Measurements from ENCODE around the gene B3GNT5.

The B3GNT5 gene

DNA sequence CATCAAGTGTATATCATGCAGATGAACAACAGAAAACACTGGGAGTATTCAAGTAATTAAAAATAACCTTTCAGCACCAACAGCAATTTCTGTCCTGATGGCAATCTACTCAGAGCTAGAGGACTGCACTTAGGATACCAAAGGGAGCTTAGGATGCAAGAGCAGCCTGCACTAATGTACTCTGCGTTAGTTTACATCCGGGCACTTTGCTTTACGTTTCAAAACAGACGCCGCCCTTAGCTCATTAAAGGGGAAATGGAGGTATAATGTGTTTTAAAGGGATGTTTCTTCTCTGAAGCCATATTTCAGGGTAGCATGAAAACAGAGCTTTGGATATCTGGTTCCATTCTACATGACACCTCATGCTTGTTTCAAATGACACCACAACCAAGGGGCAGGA is 14.0 kb upstream of the B3GNT5 start:
- Histone ChIP-seq H3K27me3 (ENCODE audit: control insufficient read depth, insufficient read depth, low read length) (no peaks in the 10 kb centered on the region), H3K4me1 (ENCODE audit: control insufficient read depth, insufficient read depth, low read length) (peaks cover under 1% of the 10 kb centered on the region), H3K9ac (ENCODE audit: low read length) (no peak overlapping the region), H3K36me3 (ENCODE audit: control insufficient read depth, insufficient read depth, low read length) (no peaks in the 10 kb centered on the region), H3K9me3 (ENCODE audit: control insufficient read depth, low read length) (no peaks in the 10 kb centered on the region), H3K4me3 (ENCODE audit: low read length) (no peak overlapping the region)

DNA sequence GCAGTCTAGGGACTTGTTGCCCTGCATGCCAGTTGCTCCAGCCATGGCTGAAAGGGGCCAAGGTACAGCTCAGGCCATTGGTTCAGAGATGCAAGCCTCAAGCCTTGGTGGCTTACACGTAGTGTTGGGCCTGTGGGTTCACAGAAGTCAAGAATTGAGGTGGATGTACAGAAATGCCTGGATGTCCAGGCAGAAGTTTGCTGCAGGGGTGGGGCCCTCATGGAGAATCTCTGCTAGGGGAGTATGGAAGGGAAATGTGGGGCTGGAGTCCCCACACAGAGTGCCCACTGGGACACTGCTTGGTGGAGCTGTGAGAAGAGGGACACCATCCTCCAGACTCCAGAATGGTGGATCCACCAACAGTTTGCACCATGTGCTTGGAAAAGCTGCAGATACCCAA is 10.6 kb upstream of the B3GNT5 start:
- H3K27me3 ChIP-seq (ENCODE audit: control insufficient read depth, insufficient read depth, low read length), result no peaks in the 10 kb centered on the region
- no peaks in the 10 kb centered on the region for H3K9me3 ChIP-seq (ENCODE audit: control insufficient read depth, low read length)
- no peak overlapping the region for H3K9ac ChIP-seq (ENCODE audit: low read length)
- H3K4me1 ChIP-seq (ENCODE audit: control insufficient read depth, insufficient read depth, low read length), result peaks cover 16% of the 10 kb centered on the region
- H3K36me3 ChIP-seq (ENCODE audit: control insufficient read depth, insufficient read depth, low read length), result no peaks in the 10 kb centered on the region
- no peak overlapping the region for H3K4me3 ChIP-seq (ENCODE audit: low read length)

DNA sequence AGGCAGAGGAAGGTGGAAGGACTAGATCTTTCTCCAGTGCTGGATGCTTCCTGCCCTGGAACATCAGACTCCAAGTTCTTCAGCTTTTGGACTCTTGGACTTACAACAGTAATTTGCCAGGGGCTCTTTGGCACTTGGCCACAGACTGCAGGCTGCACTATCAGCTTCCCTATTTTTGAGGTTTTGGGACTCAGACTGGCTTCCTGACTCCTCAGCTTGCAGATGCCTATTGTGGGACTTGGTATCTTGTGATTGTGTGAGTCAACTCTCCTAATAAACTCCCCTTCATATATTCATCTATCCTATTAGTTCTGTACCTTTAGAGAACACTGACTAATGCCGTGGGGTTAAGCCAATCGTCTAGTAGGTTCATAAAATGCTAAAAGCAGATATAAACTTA is 8.8 kb upstream of the B3GNT5 start:
- Histone ChIP-seq H3K27me3 (ENCODE audit: control insufficient read depth, insufficient read depth, low read length) (no peaks in the 10 kb centered on the region), H3K36me3 (ENCODE audit: control insufficient read depth, insufficient read depth, low read length) (no peaks in the 10 kb centered on the region), H3K9ac (ENCODE audit: low read length) (no peak overlapping the region), H3K9me3 (ENCODE audit: control insufficient read depth, low read length) (no peaks in the 10 kb centered on the region), H3K4me1 (ENCODE audit: control insufficient read depth, insufficient read depth, low read length) (peaks cover 16% of the 10 kb centered on the region), H3K4me3 (ENCODE audit: low read length) (no peak overlapping the region)

DNA sequence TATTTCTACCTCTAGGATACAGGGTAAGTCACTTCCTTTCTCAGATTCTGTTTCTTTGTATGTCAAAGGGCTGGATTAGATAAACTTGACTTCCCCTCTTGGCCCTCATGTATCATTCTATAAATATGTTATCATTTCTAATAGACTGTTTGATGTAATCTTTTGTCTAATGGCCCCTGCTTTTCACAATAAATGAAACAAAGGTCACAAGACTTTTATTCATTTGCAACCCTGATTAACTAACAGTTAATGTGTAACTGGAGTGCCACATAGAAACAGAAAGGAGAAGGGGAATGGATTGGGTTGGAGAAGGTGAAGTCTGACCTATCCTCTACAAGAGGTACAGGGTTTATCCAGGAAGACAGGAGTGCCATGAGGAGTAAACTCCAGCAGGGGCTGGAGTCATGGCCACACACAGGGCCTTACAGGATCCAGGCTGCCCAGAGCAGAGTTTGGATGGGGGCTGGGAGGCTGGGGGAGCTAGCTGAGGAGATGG is 8.0 kb upstream of the B3GNT5 start:
- H3K4me1 ChIP-seq (ENCODE audit: control insufficient read depth, insufficient read depth, low read length), result peaks cover 16% of the 10 kb centered on the region
- H3K27me3 ChIP-seq (ENCODE audit: control insufficient read depth, insufficient read depth, low read length), result no peaks in the 10 kb centered on the region
- H3K36me3 ChIP-seq (ENCODE audit: control insufficient read depth, insufficient read depth, low read length), result no peaks in the 10 kb centered on the region
- no peaks in the 10 kb centered on the region for H3K9me3 ChIP-seq (ENCODE audit: control insufficient read depth, low read length)
- no peak overlapping the region for H3K4me3 ChIP-seq (ENCODE audit: low read length)
- peak overlapping the region; percentile 26 for H3K9ac ChIP-seq (ENCODE audit: low read length)

DNA sequence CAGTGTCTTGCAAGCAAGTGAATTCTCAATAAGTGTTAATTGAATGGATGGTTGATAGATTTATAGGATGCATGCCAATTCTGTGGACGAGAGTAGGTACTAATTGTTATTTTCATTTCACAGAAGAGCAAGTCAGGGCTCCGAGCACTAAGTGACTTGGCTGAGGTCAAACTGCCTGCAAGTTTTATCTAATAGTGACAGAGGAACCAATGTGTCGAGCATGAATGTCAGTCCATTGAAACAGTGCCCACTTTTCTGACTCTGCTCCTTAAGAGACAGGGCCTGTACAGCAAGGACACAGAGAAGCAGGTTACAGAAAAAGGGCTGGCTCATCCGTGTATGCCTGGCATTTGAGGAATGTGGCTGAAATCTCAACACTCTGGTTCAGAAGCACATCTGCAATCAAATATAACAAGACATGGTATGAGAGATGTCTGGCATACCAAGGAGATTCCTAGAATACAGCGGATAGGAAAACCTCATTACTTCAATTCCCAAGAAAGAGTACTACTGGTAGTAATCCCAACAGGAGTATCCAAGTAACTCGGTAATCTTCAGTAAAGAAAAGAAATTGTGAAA is 6.0 kb upstream of the B3GNT5 start:
- H3K4me3 ChIP-seq (ENCODE audit: low read length), result no peak overlapping the region
- H3K36me3 ChIP-seq (ENCODE audit: control insufficient read depth, insufficient read depth, low read length), result no peaks in the 10 kb centered on the region
- H3K9ac ChIP-seq (ENCODE audit: low read length), result no peak overlapping the region
- H3K9me3 ChIP-seq (ENCODE audit: control insufficient read depth, low read length), result no peaks in the 10 kb centered on the region
- H3K4me1 ChIP-seq (ENCODE audit: control insufficient read depth, insufficient read depth, low read length), result peaks cover 16% of the 10 kb centered on the region
- H3K27me3 ChIP-seq (ENCODE audit: control insufficient read depth, insufficient read depth, low read length), result no peaks in the 10 kb centered on the region

DNA sequence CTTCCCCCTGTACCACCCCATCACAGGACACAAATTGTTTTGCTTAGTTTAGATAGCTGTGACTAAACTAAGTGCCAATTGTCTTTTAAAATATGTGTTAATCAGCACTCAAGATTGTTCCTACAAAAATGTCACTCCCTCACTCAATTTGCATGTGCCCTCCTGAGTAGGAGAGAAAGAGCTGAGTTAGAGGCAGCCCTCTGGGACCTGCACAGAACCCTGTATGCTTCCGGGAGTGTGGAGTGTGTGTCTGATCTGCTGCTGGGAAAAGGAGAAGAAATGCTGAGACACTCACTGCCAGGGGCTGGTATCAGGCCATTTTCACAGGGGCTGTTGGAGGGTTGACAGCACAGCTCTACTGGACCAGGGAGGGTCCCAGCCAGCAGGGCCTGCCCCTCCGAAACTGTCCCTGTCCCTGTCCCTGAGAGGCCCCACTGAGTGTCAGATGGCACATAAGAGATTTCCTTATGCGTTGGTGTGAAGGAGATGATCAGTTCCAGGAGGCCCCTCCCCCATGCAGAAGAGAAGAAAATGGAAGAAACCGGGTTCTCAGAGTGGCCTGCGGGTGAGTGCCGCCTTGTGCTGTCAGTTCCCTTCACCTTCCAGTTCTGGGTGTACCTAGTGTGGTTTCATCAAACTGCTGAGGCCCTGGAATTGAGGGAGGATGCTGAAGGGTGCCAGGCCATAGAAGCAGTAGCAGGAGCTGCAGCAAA is 3.9 kb upstream of the B3GNT5 start:
- Histone ChIP-seq H3K36me3 (ENCODE audit: control insufficient read depth, insufficient read depth, low read length) (no peaks in the 10 kb centered on the region), H3K27me3 (ENCODE audit: control insufficient read depth, insufficient read depth, low read length) (no peaks in the 10 kb centered on the region), H3K9me3 (ENCODE audit: control insufficient read depth, low read length) (no peaks in the 10 kb centered on the region), H3K4me1 (ENCODE audit: control insufficient read depth, insufficient read depth, low read length) (peaks cover 21% of the 10 kb centered on the region), H3K4me3 (ENCODE audit: low read length) (no peak overlapping the region), H3K9ac (ENCODE audit: low read length) (no peak overlapping the region)

DNA sequence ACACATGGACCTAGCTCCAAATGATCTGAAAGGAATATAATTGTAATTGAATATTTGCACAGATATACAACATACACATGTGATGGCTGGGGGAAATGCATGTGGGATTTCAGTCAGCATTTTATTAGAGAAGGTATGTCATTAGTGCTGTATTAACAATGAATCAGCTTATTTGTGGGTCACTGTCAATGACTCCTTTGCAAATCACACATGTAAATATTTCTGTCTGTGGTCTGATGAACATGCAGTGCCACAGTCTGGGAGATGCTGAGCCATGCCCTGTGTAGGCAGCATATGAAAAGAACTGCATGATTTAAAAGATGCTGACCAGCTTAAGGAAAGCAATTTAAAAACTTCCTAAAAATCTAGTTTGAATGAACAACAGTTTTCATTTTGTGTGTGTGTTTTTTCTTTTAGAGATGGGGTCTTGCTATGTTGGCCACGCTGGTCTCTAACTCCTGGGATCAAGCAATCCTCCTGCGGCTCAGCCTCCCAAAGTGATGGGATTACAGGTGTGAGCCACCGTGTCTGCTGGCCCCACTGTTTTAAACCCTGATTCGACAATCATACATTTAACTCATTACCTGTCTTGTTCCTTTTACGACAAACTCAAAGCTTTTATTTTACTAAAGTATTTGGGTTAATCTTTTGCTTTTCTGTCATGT is 803 bp upstream of the B3GNT5 start:
- Histone ChIP-seq H3K36me3 (ENCODE audit: control insufficient read depth, insufficient read depth, low read length) (no peaks in the 10 kb centered on the region), H3K9ac (ENCODE audit: low read length) (peak overlapping the region; percentile 7), H3K4me1 (ENCODE audit: control insufficient read depth, insufficient read depth, low read length) (peaks cover 6% of the 10 kb centered on the region), H3K27me3 (ENCODE audit: control insufficient read depth, insufficient read depth, low read length) (no peaks in the 10 kb centered on the region), H3K4me3 (ENCODE audit: low read length) (peak overlapping the region; percentile 5), H3K9me3 (ENCODE audit: control insufficient read depth, low read length) (no peaks in the 10 kb centered on the region)

DNA sequence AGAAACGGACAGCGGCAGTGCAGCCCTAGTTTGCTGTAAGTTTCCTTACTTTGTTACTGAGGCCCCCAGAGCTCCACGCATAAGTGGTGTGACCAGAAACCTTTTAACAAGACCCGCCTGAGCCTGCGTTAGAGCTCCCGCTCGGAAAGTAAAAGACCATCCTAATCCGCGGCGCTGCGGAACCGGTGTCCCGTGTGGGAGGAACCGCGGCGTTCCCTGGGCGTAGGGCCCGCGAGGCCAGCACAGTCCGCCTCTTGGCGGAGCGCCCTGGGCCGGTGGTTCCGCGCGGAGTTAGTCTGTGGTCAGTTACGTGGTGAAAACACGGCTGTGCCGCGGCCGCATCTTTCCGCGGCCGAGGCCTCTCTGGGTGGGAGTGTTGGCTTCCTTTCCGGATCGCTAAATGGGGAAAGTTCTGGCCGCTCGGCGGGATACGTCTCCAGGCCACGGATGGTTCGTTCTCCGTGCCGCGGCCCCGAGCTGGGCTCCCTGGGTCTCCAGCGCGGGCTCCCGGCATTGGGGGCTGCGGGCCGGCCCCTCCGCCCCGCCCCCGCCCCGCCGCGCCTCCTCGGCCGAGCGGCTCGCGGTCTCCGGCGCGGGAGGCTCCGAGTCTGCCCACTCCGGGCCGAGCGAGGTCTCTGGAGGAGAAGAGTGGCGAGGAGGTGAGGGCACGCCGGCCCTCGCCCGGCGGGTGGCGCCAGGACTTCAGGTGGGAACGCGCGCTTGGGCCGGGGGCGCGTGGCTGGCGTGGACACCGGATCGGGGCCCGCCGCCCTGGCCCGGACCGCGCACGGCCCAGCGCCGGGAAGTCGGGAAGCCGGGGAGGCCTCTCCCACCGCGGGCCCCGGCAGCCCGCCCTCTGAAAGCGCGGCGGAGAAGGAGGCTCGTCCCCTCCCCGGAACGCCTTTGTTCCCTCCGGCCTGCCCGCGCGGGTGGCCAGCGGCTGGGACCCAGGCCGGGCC is 754 bp downstream of the B3GNT5 start:
- no peaks in the 10 kb centered on the region for H3K27me3 ChIP-seq (ENCODE audit: control insufficient read depth, insufficient read depth, low read length)

DNA sequence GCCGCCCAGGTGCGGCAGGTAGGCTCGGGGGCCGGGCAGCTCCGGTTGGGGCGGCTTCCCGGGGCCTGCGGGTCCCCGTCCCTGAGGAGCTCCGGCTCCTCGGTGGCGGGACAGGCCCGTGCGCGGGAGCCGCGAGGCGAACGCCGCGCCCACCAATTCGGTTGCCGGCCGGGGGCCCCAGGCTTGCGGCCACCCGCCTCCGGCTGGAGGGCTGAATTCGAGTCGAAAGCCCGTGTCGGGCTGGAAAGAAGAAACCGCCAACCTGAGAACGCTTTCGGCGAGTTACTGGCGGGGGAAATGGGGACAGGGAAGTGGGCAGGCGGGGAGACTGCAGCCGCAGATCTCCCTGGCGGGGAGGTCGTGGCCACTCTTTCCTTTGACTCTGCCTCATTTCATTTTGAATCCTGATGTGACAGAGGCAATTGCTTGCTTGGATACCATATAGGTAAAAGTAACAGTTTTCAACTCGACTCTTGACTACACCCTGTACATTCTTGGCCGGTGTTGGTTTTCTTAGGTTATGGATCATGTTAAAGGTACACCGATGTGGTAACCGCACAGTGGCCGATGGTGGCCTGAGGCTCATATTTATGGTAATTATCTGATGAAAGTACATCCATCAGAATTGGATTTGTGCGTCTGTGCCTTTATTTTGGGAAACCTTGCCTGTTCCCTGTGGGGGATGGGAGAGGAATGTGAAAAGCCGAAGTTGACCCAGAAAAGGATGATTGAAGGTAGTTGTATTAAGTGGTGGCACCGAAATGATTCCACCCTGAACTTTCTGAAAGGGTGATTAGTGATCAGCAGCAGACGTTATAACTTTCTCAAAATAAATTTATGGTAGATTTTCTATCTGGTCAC is 1.7 kb downstream of the B3GNT5 start:
- H3K9me3 ChIP-seq (ENCODE audit: control insufficient read depth, low read length), result no peaks in the 10 kb centered on the region
- H3K9ac ChIP-seq (ENCODE audit: low read length), result peak overlapping the region; percentile 99
- H3K4me1 ChIP-seq (ENCODE audit: control insufficient read depth, insufficient read depth, low read length), result peaks cover 21% of the 10 kb centered on the region

More for the DNA sequence above, 754 bp downstream of the B3GNT5 start:
- peak overlapping the region; percentile 99 for H3K9ac ChIP-seq (ENCODE audit: low read length)
- H3K4me3 ChIP-seq (ENCODE audit: low read length), result peak overlapping the region; percentile 97
- H3K4me1 ChIP-seq (ENCODE audit: control insufficient read depth, insufficient read depth, low read length), result peaks cover 13% of the 10 kb centered on the region
- no peaks in the 10 kb centered on the region for H3K9me3 ChIP-seq (ENCODE audit: control insufficient read depth, low read length)
- no peaks in the 10 kb centered on the region for H3K36me3 ChIP-seq (ENCODE audit: control insufficient read depth, insufficient read depth, low read length)

DNA sequence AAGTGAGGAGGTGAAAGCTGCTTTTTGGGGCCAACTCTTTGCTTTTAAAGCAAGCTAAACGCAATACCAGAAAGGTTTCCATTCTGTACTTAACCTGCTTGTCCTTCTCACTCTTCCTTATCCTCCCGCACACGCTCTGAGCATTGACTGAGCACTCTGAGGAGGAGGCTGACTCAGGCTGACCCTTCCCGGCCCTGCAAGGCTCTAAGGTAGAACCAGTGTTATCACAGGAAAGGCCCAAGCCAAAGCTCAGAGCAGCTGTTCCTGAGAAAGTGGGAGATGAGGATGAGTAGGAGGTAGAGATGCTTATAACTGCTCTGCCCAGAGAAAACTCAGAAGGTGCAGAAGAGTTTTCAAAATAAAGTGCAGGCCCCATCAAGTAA is 2.3 kb downstream of the B3GNT5 start:
- peaks cover 27% of the 10 kb centered on the region for H3K4me1 ChIP-seq (ENCODE audit: control insufficient read depth, insufficient read depth, low read length)
- H3K4me3 ChIP-seq (ENCODE audit: low read length), result peak overlapping the region; percentile 51
- no peaks in the 10 kb centered on the region for H3K9me3 ChIP-seq (ENCODE audit: control insufficient read depth, low read length)
- peak overlapping the region; percentile 99 for H3K9ac ChIP-seq (ENCODE audit: low read length)
- H3K27me3 ChIP-seq (ENCODE audit: control insufficient read depth, insufficient read depth, low read length), result no peaks in the 10 kb centered on the region
- H3K36me3 ChIP-seq (ENCODE audit: control insufficient read depth, insufficient read depth, low read length), result no peaks in the 10 kb centered on the region

More for the DNA sequence above, 1.7 kb downstream of the B3GNT5 start:
- no peaks in the 10 kb centered on the region for H3K36me3 ChIP-seq (ENCODE audit: control insufficient read depth, insufficient read depth, low read length)
- H3K4me3 ChIP-seq (ENCODE audit: low read length), result peak overlapping the region; percentile 51
- no peaks in the 10 kb centered on the region for H3K27me3 ChIP-seq (ENCODE audit: control insufficient read depth, insufficient read depth, low read length)

DNA sequence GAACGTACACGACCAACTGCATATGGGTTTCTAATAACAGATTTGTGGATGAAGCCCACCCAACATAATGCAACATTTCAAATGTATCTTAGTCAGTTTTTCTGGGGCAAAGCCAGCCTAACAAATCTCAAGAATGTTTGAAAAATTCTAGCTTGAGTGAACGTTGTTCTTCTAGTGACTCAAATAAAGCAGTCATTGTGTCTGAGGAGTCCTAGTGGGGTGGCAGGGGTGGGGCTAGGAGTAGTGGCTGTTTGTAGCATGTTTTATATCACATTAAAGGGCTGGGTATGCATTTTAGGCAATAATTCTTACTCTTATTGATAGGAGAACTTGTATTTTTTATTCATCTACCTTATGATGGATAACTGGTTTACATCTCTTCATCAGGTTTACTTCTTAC is 6.0 kb downstream of the B3GNT5 start:
- Histone ChIP-seq H3K4me3 (ENCODE audit: low read length) (no peak overlapping the region), H3K36me3 (ENCODE audit: control insufficient read depth, insufficient read depth, low read length) (no peaks in the 10 kb centered on the region), H3K4me1 (ENCODE audit: control insufficient read depth, insufficient read depth, low read length) (peaks cover 48% of the 10 kb centered on the region), H3K27me3 (ENCODE audit: control insufficient read depth, insufficient read depth, low read length) (no peaks in the 10 kb centered on the region), H3K9ac (ENCODE audit: low read length) (no peak overlapping the region), H3K9me3 (ENCODE audit: control insufficient read depth, low read length) (no peaks in the 10 kb centered on the region)
